A549 (cell line): ENCODE data around the gene IL18BP.
A peak's percentile ranks its signal among the peaks of the same experiment; 100 is the strongest.

ENCODE experiments used
- ATOH8 ChIP-seq: fragments of 250-450 bp; sonication (Bioruptor Pico); IDR thresholded peaks from 2 replicates; pipeline ENCODE4 v1.5.0; 2020; ENCODE audit warnings: low read depth, mild to moderate bottlenecking, moderate library complexity
- CTCF ChIP-seq: fragments of >200 bp; sonication (Bioruptor Twin); formaldehyde crosslinking; IDR thresholded peaks from 3 replicates; pipeline ENCODE4 v1.5.1; 2016
- E2F6 ChIP-seq: IDR thresholded peaks from 2 replicates; pipeline ENCODE4 v1.6.1; 2012; ENCODE audit warnings: low read depth, borderline replicate concordance
- EP300 ChIP-seq, 2 experiments: fragments of >200 bp; sonication (Bioruptor Twin); formaldehyde crosslinking; IDR thresholded peaks; 2 replicates in 1 of 2; 3 replicates in 1 of 2; pipeline ENCODE4 v1.6.1; 2016 to 2017
- HMGXB4 ChIP-seq: fragments of 250-450 bp; sonication (Bioruptor Pico); IDR thresholded peaks from 2 replicates; pipeline ENCODE4 v1.5.0; 2021; ENCODE audit warnings: mild to moderate bottlenecking, moderate library complexity, borderline replicate concordance
- MAX ChIP-seq: IDR thresholded peaks from 2 replicates; pipeline ENCODE4 v1.6.1; 2012
- MYC ChIP-seq: IDR thresholded peaks from 2 replicates; pipeline ENCODE4 v1.6.1; 2012; ENCODE audit warnings: mild to moderate bottlenecking, inconsistent platforms, low read length, improper control_type of control experiment, borderline replicate concordance
- POLR2A ChIP-seq: IDR thresholded peaks from 2 replicates; pipeline ENCODE4 v1.6.1; 2012; ENCODE audit warnings: mild to moderate bottlenecking, low read length
- POLR2AphosphoS2 ChIP-seq: conservative IDR thresholded peaks from 2 replicates; pipeline ENCODE4 v1.6.1; 2012; ENCODE audit warnings: low read length, improper control_type of control experiment, inconsistent platforms
- RAD21 ChIP-seq, 2 experiments: fragments of >200 bp in 1 of 2; sonication (Bioruptor Twin) in 1 of 2; formaldehyde crosslinking in 1 of 2; IDR thresholded peaks in 1 of 2; conservative IDR thresholded peaks in 1 of 2; 2 replicates in 1 of 2; 3 replicates in 1 of 2; pipeline ENCODE4 v1.6.1; 2012 to 2018; ENCODE audit warnings: inconsistent platforms in 1 of 2
- REST ChIP-seq: fragments of 200-600 bp; sonication (generic); IDR thresholded peaks from 2 replicates; pipeline ENCODE4 v1.6.1; 2016; ENCODE audit warnings: antibody characterized with exemption, mild to moderate bottlenecking, moderate library complexity
- RFX5 ChIP-seq: fragments of 450-650 bp; IDR thresholded peaks from 2 replicates; pipeline ENCODE4 v1.7.1; 2014; ENCODE audit warnings: antibody characterized with exemption, mild to moderate bottlenecking, moderate library complexity
- USF2 ChIP-seq: fragments of 450-650 bp; IDR thresholded peaks from 2 replicates; pipeline ENCODE4 v1.6.1; 2014; ENCODE audit warnings: antibody characterized with exemption
- ZC3H11A ChIP-seq: fragments of 450-650 bp; IDR thresholded peaks from 2 replicates; pipeline ENCODE4 v1.6.1; 2014; ENCODE audit warnings: antibody characterized with exemption, mild to moderate bottlenecking

GRCh38 chr11:72012897-72013721 lies 14.4 kb downstream of the IL18BP start:
- no peak for TF ChIP-seq ZC3H11A
- TF ChIP-seq POLR2A, result no peak
- no peak for TF ChIP-seq CTCF
- no peak for TF ChIP-seq RFX5
- TF ChIP-seq MAX, result 0 out of 2 replicates have a peak, but pooled peaks have one; percentile 13
- TF ChIP-seq MYC, result no peak
- TF ChIP-seq ATOH8 (CRISPR knock-in tag), result no peak
- no peak for TF ChIP-seq EP300 (IDR thresholded peaks at IDR 0.05)
- TF ChIP-seq E2F6, result no peak
- TF ChIP-seq USF2, result no peak
- TF ChIP-seq HMGXB4, result no peak
- no peak for TF ChIP-seq POLR2AphosphoS2
- no peak for TF ChIP-seq REST
- no peak for TF ChIP-seq RAD21 (conservative IDR thresholded peaks at IDR 0.05 in 1 of 2, IDR thresholded peaks at IDR 0.05 in 1 of 2)
